Measurements from ENCODE around the gene ZNF287. TPM values are rescaled to one million over a fixed set of nuclear protein-coding genes. Genes with fewer than 3 reads are reported as not detected.
"Not testable (repeated sequence)": the region's sequence is repeated elsewhere in the genome, so short reads cannot be mapped to it uniquely, and the experiment has no call there.

Gene ZNF287
- total and polyA plus RNA-seq, 10 of the 15 experiments (the other 5 are each of a cell fraction or from before 2014, with no cell fraction given) = 1.9 to 15.5 (median 4.0) TPM

DNA sequence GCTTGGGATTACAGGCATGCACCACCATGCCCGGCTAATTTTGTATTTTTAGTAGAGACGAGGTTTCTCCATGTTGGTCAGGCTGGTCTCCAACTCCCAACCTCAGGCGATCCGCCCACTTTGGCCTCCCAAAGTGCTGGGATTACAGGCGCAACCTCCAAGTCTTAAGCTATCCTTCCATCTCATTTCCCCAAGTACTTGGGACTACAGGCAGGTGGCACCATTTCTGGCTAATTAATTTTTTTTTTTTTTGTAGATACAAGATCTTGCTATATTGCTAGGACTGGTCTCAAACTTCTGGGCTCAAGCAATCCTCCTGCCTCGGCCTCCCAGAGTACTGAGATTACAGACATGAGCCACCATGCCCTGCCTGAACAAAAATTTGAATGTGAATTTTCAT lies 43.4 kb downstream of the ZNF287 start:
- H3K36me3 ChIP-seq (ENCODE audit: control insufficient read depth in 2 of 2, insufficient read depth in 2 of 2, low read length in 1 of 2); H3K27ac ChIP-seq (ENCODE audit: control insufficient read depth, insufficient read depth); H3K79me2 ChIP-seq (ENCODE audit: control insufficient read depth, insufficient read depth, low read length); POLR2A ChIA-PET; DNase-seq (ENCODE audit: low read depth, low spot score); H3K4me2 ChIP-seq (ENCODE audit: control insufficient read depth, insufficient read depth); in situ Hi-C loops (cut with MboI); H3K9me3 ChIP-seq (replicated peaks; ENCODE audit: control insufficient read depth, insufficient read depth, low read length); intact Hi-C loops (cut with micrococcal nuclease; ENCODE audit: unreplicated experiment); BruUV-seq (replicated peaks); ATAC-seq; FAIRE-seq; H3K4me3 ChIP-seq; H3K27me3 ChIP-seq (replicated peaks in 1 of 2; ENCODE audit: control insufficient read depth in 2 of 2, insufficient read depth in 2 of 2, low read length in 1 of 2); H2AFZ ChIP-seq (ENCODE audit: control insufficient read depth, low read depth, low read length); H4K20me1 ChIP-seq (ENCODE audit: control insufficient read depth, insufficient read depth); H3K9ac ChIP-seq (ENCODE audit: control insufficient read depth, insufficient read depth, low read length); H3K4me1 ChIP-seq (ENCODE audit: control insufficient read depth, insufficient read depth, low read length): not testable (repeated sequence)
- WGBS (ENCODE audit: insufficient coverage, insufficient replicate concordance, low lambda C conversion rate, missing lambda C conversion rate) = 74% methylated on average over 6 of the region's 6 CpGs
- RAD21 ChIA-PET (ENCODE audit: unreplicated experiment) = interaction anchor here (0.9 kb wide), 1 partner anchor 162 kb away, joined by 3 read pairs; no protein-coding TSS in a partner anchor
- SMC1A ChIA-PET (ENCODE audit: uncharacterized antibody, unreplicated experiment) = interaction anchor here (1.4 kb wide), 2 partner anchors 10 to 161 kb away, joined by 3 to 4 read pairs; no protein-coding TSS in a partner anchor
- CTCF ChIA-PET = interaction anchor here (0.6 kb wide), 1 partner anchor 142 kb away, joined by 3 read pairs; no protein-coding TSS in a partner anchor

DNA sequence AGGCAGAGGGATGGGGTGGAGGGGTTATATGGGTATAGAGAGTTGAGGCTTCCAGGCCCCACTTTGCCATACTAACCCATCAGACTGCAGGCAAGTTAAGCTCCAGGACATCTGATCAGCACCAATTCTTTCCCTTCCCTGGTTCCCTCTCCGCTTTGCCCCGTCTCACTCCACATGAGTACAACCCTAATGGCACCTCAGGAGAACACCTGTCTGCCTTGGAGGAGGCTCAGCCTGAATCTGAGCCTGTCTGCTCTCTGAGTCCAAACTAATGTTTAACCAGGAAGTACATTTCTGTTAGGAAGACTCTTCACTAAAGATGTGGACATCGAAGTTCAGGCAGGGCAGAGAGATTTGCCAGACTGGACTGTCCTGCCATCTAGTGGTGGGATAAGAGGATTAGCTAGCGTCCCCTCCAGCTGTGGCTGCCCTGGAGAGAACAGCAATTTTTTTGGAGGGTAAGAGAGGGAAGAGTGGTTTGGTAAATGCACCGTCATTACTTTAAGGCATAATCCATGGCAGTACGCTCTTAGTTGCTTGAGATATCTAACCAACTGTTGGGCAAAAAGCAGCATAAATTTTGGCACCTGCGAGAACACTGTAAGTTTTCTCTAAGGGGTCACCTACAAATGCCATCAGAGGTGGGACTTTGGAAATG lies 47.8 kb downstream of the ZNF287 start:
- no peak overlapping the region for H3K9ac ChIP-seq (ENCODE audit: control insufficient read depth, insufficient read depth, low read length)
- RAD21 ChIA-PET (ENCODE audit: unreplicated experiment) = interaction anchor here (0.7 to 4.1 kb wide), 22 partner anchors 10 to 522 kb away, joined by 3 to 73 read pairs (median 4); partner anchors contain the start of genes CENPV, TTC19 and ZSWIM7
- DNase-seq (ENCODE audit: low read depth, low spot score) = peak; percentile 39
- in situ Hi-C loops (cut with MboI) (loop anchor here (5.0 kb wide), 1 partner anchor 159 kb away; no protein-coding TSS in a partner anchor), intact Hi-C loops (cut with micrococcal nuclease; ENCODE audit: unreplicated experiment) (loop anchor here (1.0 kb wide), 3 partner anchors 68 to 158 kb away; no protein-coding TSS in a partner anchor)
- no peaks in the 10 kb centered on the region for H3K27me3 ChIP-seq (replicated peaks in 1 of 2; ENCODE audit: control insufficient read depth in 2 of 2, insufficient read depth in 2 of 2, low read length in 1 of 2)
- whole genome bisulfite sequencing (ENCODE audit: insufficient coverage, insufficient replicate concordance, low lambda C conversion rate, missing lambda C conversion rate) = 27% methylated on average over 7 of the region's 7 CpGs
- H3K9me3 ChIP-seq (replicated peaks; ENCODE audit: control insufficient read depth, insufficient read depth, low read length) = no peaks in the 10 kb centered on the region
- H3K79me2 ChIP-seq (ENCODE audit: control insufficient read depth, insufficient read depth, low read length) = no peaks in the 10 kb centered on the region
- no peaks in the 10 kb centered on the region for H4K20me1 ChIP-seq (ENCODE audit: control insufficient read depth, insufficient read depth)
- CTCF ChIA-PET = interaction anchor here (0.5 to 8.0 kb wide), 42 partner anchors 9 to 837 kb away, joined by 3 to 152 read pairs (median 5); partner anchors contain the start of genes CENPV, TRIM16, TRPV2 and TTC19
- H2AFZ ChIP-seq (ENCODE audit: control insufficient read depth, low read depth, low read length) = peak overlapping the region; percentile 92
- H3K27ac ChIP-seq (ENCODE audit: control insufficient read depth, insufficient read depth) = no peak overlapping the region
- H3K4me1 ChIP-seq (ENCODE audit: control insufficient read depth, insufficient read depth, low read length) = 0 out of 2 replicates have a peak, but pooled peaks cover 2% of the 10 kb centered on the region
- no TSS peak for BruUV-seq (replicated peaks)
- no peak overlapping the region for H3K4me3 ChIP-seq
- no peaks in the 10 kb centered on the region for H3K36me3 ChIP-seq (ENCODE audit: control insufficient read depth in 2 of 2, insufficient read depth in 2 of 2, low read length in 1 of 2)
- SMC1A ChIA-PET (ENCODE audit: uncharacterized antibody, unreplicated experiment) = interaction anchor here (0.6 to 7.1 kb wide), 20 partner anchors 10 to 545 kb away, joined by 3 to 103 read pairs (median 4); no protein-coding TSS in a partner anchor
- ATAC-seq = peak; percentile 98
- POLR2A ChIA-PET = interaction anchor here (0.5 to 0.6 kb wide), 3 partner anchors 136 to 726 kb away, joined by 3 to 4 read pairs (median 3); no protein-coding TSS in a partner anchor
- no peak overlapping the region; the same call in 1 of the 2 replicates for H3K4me2 ChIP-seq (ENCODE audit: control insufficient read depth, insufficient read depth)
- FAIRE-seq = peak; percentile 89
- TF ChIP-seq, protein P1, sequence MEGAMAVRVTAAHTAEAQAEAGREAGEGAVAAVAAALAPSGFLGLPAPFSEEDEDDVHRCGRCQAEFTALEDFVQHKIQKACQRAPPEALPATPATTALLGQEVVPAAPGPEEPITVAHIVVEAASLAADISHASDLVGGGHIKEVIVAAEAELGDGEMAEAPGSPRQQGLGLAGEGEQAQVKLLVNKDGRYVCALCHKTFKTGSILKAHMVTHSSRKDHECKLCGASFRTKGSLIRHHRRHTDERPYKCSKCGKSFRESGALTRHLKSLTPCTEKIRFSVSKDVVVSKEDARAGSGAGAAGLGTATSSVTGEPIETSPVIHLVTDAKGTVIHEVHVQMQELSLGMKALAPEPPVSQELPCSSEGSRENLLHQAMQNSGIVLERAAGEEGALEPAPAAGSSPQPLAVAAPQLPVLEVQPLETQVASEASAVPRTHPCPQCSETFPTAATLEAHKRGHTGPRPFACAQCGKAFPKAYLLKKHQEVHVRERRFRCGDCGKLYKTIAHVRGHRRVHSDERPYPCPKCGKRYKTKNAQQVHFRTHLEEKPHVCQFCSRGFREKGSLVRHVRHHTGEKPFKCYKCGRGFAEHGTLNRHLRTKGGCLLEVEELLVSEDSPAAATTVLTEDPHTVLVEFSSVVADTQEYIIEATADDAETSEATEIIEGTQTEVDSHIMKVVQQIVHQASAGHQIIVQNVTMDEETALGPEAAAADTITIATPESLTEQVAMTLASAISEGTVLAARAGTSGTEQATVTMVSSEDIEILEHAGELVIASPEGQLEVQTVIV (IDR thresholded peaks at IDR 0.05; ENCODE audit: borderline replicate concordance, partially characterized antibody) = no peak
- TF ChIP-seq, protein P2, sequence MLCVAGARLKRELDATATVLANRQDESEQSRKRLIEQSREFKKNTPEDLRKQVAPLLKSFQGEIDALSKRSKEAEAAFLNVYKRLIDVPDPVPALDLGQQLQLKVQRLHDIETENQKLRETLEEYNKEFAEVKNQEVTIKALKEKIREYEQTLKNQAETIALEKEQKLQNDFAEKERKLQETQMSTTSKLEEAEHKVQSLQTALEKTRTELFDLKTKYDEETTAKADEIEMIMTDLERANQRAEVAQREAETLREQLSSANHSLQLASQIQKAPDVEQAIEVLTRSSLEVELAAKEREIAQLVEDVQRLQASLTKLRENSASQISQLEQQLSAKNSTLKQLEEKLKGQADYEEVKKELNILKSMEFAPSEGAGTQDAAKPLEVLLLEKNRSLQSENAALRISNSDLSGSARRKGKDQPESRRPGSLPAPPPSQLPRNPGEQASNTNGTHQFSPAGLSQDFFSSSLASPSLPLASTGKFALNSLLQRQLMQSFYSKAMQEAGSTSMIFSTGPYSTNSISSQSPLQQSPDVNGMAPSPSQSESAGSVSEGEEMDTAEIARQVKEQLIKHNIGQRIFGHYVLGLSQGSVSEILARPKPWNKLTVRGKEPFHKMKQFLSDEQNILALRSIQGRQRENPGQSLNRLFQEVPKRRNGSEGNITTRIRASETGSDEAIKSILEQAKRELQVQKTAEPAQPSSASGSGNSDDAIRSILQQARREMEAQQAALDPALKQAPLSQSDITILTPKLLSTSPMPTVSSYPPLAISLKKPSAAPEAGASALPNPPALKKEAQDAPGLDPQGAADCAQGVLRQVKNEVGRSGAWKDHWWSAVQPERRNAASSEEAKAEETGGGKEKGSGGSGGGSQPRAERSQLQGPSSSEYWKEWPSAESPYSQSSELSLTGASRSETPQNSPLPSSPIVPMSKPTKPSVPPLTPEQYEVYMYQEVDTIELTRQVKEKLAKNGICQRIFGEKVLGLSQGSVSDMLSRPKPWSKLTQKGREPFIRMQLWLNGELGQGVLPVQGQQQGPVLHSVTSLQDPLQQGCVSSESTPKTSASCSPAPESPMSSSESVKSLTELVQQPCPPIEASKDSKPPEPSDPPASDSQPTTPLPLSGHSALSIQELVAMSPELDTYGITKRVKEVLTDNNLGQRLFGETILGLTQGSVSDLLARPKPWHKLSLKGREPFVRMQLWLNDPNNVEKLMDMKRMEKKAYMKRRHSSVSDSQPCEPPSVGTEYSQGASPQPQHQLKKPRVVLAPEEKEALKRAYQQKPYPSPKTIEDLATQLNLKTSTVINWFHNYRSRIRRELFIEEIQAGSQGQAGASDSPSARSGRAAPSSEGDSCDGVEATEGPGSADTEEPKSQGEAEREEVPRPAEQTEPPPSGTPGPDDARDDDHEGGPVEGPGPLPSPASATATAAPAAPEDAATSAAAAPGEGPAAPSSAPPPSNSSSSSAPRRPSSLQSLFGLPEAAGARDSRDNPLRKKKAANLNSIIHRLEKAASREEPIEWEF (IDR thresholded peaks at IDR 0.05; ENCODE audit: insufficient replicate concordance, low read depth, low read length) = no peak
- TF ChIP-seq CBX3 (IDR thresholded peaks at IDR 0.05; ENCODE audit: borderline replicate concordance, low read depth) (no peak), CHD2 (IDR thresholded peaks at IDR 0.05; ENCODE audit: borderline replicate concordance, low read depth, low read length) (no peak), RAD51 (IDR thresholded peaks at IDR 0.05) (no peak)

Data from GM12878 (cell line).